SKM-1 treated with dmso at 0.1 percent for 144 hours (cell line): ENCODE results near the gene MRPS26.
"Not testable (repeated sequence)": the region's sequence is repeated elsewhere in the genome, so short reads cannot be mapped to it uniquely, and the experiment has no call there.

Experiments
- DNase-seq: peaks from one replicate; lab custom pipeline; 2025; ENCODE audit not compliant: unreplicated experiment; lab: John Stamatoyannopoulos, UW

MRPS26 gene

GRCh38 chr20:3072530-3073250 is 26.8 kb downstream of the MRPS26 start:
- no peak for DNase-seq

- DNase-seq = not testable (repeated sequence)
Observed at GRCh38 chr20:3073251-3073643, 27.4 kb downstream of the MRPS26 start.

GRCh38 chr20:3074812-3075211 is 29.0 kb downstream of the MRPS26 start:
- no peak for DNase-seq

- not testable (repeated sequence) for DNase-seq
Observed at GRCh38 chr20:3075315-3075714, 29.5 kb downstream of the MRPS26 start.

- DNase-seq = no peak
Observed at GRCh38 chr20:3077618-3078134, 31.8 kb downstream of the MRPS26 start.

GRCh38 chr20:3080939-3081388 is 35.1 kb downstream of the MRPS26 start:
- no peak for DNase-seq

GRCh38 chr20:3081641-3082040 is 35.8 kb downstream of the MRPS26 start:
- DNase-seq = no peak

- DNase-seq = no peak
Observed at GRCh38 chr20:3082306-3082951, 36.6 kb downstream of the MRPS26 start.

GRCh38 chr20:3082955-3083952 is 37.4 kb downstream of the MRPS26 start:
- DNase-seq = no peak

- no peak for DNase-seq
Observed at GRCh38 chr20:3084283-3084985, 38.6 kb downstream of the MRPS26 start, which contains the start of gene AVP. Gene AVP (minus strand): TSS chr20:3084724. CDS start chr20:3084674, 50 bp downstream.

- no peak for DNase-seq
Observed at GRCh38 chr20:3084986-3085360, 39.1 kb downstream of the MRPS26 start.

GRCh38 chr20:3085571-3086072 is 39.8 kb downstream of the MRPS26 start:
- no peak for DNase-seq

GRCh38 chr20:3088031-3088430 is 42.2 kb downstream of the MRPS26 start:
- DNase-seq = no peak

- no peak for DNase-seq
Observed at GRCh38 chr20:3090565-3090964, 44.7 kb downstream of the MRPS26 start.

- DNase-seq = no peak
Observed at GRCh38 chr20:3092611-3093379, 46.9 kb downstream of the MRPS26 start.

- peak; percentile 37 for DNase-seq
Observed at GRCh38 chr20:3093861-3094361, 48.1 kb downstream of the MRPS26 start.

GRCh38 chr20:3094848-3095629 is 49.2 kb downstream of the MRPS26 start:
- no peak for DNase-seq
